Fibroblast of the aortic adventitia (primary cell): ENCODE measurements around the gene HOMEZ. TPM values are rescaled to one million over a fixed set of nuclear protein-coding genes. Genes with fewer than 3 reads are reported as not detected.
"Not testable (repeated sequence)": the region's sequence is repeated elsewhere in the genome, so short reads cannot be mapped to it uniquely, and the experiment has no call there.

ENCODE experiments used
- DNase-seq: peaks from one replicate; pipeline ENCODE4 v3.0.0-alpha.2; 2010; ENCODE audit warnings: low read depth
- H3K4me3 ChIP-seq: 2 replicates; pipeline ENCODE4 v1.5.1; 2011; ENCODE audit warnings: low read depth, mild to moderate bottlenecking, control low read depth, low read length, moderate library complexity
- CTCF ChIP-seq: IDR thresholded peaks from 2 replicates; pipeline ENCODE4 v1.5.1; 2011; ENCODE audit warnings: mild to moderate bottlenecking, low read length, control low read depth, inconsistent platforms; ENCODE audit not compliant: insufficient read depth
- small RNA-seq: library from RNA; depleted of rRNA; stranded (forward); fragments of <200 nt; gene quantifications from one replicate; pipeline ENCODE3, GENCODE V24; 2012
- total RNA-seq: library from RNA; depleted of rRNA; stranded (reverse); fragments of >200 nt; gene quantifications from 2 replicates; pipeline ENCODE4 v1.2.3, GENCODE V29; 2012; ENCODE audit warnings: low replicate concordance

The HOMEZ gene
- total RNA-seq, 1 donor = 7.0 TPM

DNA sequence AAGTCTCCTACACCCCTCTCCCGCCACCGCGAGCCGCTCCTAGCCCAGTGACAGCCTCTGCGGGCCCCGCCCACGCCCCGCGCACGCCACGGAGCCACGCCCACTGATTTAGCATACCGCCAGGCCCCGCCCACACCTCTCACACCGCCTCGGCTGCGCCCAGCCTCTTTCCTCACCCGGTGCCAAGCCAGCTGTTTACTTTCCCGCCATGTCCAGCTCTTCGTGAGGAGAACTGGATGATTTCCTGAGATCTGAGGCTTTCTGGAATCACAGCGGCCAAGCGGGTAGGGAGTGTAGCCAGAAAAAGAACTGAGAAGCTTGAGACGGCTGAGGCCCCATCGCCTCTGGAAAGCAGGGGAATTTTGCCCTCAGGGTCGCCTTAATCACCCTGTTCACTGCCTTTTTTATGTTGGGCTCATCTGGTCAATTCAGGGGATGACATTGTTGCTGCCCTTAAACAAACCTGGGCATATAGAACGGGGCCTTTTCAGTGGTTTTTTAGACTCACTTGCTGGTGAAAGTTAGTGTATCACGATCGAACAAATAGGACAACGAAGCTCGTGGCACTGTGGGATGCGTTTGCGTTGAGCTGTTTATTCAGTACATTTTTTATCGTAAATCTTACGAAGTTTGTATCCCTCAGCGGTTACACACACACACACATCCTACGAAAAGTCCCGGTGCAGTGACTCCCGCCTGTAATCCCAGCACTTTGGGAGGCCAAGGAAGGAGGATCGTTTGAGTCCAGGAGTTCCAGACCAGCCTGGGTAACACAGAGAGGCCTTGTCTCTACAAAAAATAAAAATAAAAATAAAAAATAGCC is 47.9 kb downstream of the HOMEZ start, which contains the start of gene RNF212B:
TSS of gene RNF212B (plus strand) at position 165 of the 823 bp plus-strand sequence. CDS start 2,410 bp downstream, outside the sequence.
- peak; percentile 77 for DNase-seq
- no peak for TF ChIP-seq CTCF
- H3K4me3 ChIP-seq = peak within 1 kb of the TSS; percentile 32

GRCh38 chr14:23232241-23232808 is 53.6 kb downstream of the HOMEZ start:
- not testable (repeated sequence) for DNase-seq, H3K4me3 ChIP-seq

- no peak overlapping the region for H3K4me3 ChIP-seq
- DNase-seq = no peak
- no peak for TF ChIP-seq CTCF
These were observed 57.1 kb downstream of the HOMEZ start for GRCh38 chr14:23228812-23229211.

GRCh38 chr14:23227566-23227965 is 58.4 kb downstream of the HOMEZ start:
- no peak for TF ChIP-seq CTCF
- H3K4me3 ChIP-seq = no peak overlapping the region
- DNase-seq = no peak

GRCh38 chr14:23224958-23225357 is 61.0 kb downstream of the HOMEZ start:
- not testable (repeated sequence) for H3K4me3 ChIP-seq, DNase-seq

Small RNA genes lying within 50 kb of the gene (small RNA-seq; reads per million reads assigned to genes)
- not detected for gene AL049829.1
- gene RNU6-1046P = not detected

Other genes starting within 250 kb of the HOMEZ start
- gene PSMB11, start 243.9 kb downstream of the HOMEZ start, total RNA-seq = not detected in 2 replicates
- gene CDH24, start 228.6 kb downstream of the HOMEZ start, total RNA-seq = 2.4 and 3.7 TPM in 2 replicates
- gene ACIN1, start 191.0 kb downstream of the HOMEZ start, total RNA-seq = 91.8 and 97.0 TPM in 2 replicates
- 13.0 and 60.2 TPM in 2 replicates for gene C14orf119, start 190.6 kb downstream of the HOMEZ start, total RNA-seq
- 1.8 TPM in 1 of 2 replicates, not detected in the other for gene CIROP, start 181.1 kb downstream of the HOMEZ start, total RNA-seq
- gene CEBPE, start 166.9 kb downstream of the HOMEZ start, total RNA-seq = not detected in 2 replicates
- 11.7 and 37.5 TPM in 2 replicates for gene SLC7A8, start 102.5 kb downstream of the HOMEZ start, total RNA-seq
- gene RNF212B, start 48.2 kb downstream of the HOMEZ start, total RNA-seq = not detected in 2 replicates
- 6.6 and 10.9 TPM in 2 replicates for gene PPP1R3E, start 16.7 kb upstream of the HOMEZ start, total RNA-seq
- 18.5 and 19.9 TPM in 2 replicates for gene BCL2L2, start 20.7 kb upstream of the HOMEZ start, total RNA-seq
- gene PABPN1, start 35.3 kb upstream of the HOMEZ start, total RNA-seq = 44.8 and 53.4 TPM in 2 replicates
- gene SLC22A17, start 66.8 kb upstream of the HOMEZ start, total RNA-seq = 9.6 and 13.4 TPM in 2 replicates
- 4.6 and 10.8 TPM in 2 replicates for gene EFS, start 79.0 kb upstream of the HOMEZ start, total RNA-seq
- not detected in 2 replicates for gene IL25, start 86.7 kb upstream of the HOMEZ start, total RNA-seq
- 0.49 TPM in 1 of 2 replicates, not detected in the other for gene CMTM5, start 90.9 kb upstream of the HOMEZ start, total RNA-seq
- gene MYH6, start 122.1 kb upstream of the HOMEZ start, total RNA-seq = not detected in 2 replicates
- gene MYH7, start 149.5 kb upstream of the HOMEZ start, total RNA-seq = not detected in 2 replicates
- 31.5 and 73.5 TPM in 2 replicates for gene NGDN, start 183.6 kb upstream of the HOMEZ start, total RNA-seq